ENCODE results near the gene ZNF331. TPM values are rescaled to one million over a fixed set of nuclear protein-coding genes. Genes with fewer than 3 reads are reported as not detected.

The ZNF331 gene
- total RNA-seq, 1 donor from 2014 or later = 30.1 TPM

DNA sequence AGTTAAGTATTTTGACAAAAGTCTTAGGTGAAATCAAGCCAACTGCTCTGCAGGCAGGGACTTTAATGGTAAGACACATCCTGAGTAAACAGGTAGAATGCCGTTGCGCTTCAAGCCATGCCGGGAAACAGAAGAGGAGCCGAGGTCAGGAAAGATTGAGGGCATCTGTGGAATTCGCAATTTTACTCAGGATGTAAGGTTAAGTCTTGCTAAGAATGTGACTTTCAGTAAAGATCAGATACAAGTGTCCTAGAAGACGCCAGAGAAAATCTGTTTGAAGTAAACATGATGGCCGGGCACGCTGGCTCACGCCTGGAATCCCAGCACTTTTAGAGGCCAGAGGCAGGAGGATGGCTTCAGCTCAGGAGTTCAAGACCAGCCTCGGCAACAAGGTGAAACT is 60.4 kb downstream of the ZNF331 start:
- ATAC-seq (no peak), DNase-seq (no peak)
- Histone ChIP-seq H3K27me3 (no peaks in the 10 kb centered on the region), H3K36me3 (no peaks in the 10 kb centered on the region), H3K4me3 (no peak overlapping the region), H3K9me3 (no peaks in the 10 kb centered on the region), H3K27ac (no peak overlapping the region), H3K4me1 (no peaks in the 10 kb centered on the region)
- TF ChIP-seq, protein P1, sequence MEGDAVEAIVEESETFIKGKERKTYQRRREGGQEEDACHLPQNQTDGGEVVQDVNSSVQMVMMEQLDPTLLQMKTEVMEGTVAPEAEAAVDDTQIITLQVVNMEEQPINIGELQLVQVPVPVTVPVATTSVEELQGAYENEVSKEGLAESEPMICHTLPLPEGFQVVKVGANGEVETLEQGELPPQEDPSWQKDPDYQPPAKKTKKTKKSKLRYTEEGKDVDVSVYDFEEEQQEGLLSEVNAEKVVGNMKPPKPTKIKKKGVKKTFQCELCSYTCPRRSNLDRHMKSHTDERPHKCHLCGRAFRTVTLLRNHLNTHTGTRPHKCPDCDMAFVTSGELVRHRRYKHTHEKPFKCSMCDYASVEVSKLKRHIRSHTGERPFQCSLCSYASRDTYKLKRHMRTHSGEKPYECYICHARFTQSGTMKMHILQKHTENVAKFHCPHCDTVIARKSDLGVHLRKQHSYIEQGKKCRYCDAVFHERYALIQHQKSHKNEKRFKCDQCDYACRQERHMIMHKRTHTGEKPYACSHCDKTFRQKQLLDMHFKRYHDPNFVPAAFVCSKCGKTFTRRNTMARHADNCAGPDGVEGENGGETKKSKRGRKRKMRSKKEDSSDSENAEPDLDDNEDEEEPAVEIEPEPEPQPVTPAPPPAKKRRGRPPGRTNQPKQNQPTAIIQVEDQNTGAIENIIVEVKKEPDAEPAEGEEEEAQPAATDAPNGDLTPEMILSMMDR (IDR thresholded peaks at IDR 0.05) = no peak
- intact Hi-C loops (cut with DNase I) = no loop called here

DNA sequence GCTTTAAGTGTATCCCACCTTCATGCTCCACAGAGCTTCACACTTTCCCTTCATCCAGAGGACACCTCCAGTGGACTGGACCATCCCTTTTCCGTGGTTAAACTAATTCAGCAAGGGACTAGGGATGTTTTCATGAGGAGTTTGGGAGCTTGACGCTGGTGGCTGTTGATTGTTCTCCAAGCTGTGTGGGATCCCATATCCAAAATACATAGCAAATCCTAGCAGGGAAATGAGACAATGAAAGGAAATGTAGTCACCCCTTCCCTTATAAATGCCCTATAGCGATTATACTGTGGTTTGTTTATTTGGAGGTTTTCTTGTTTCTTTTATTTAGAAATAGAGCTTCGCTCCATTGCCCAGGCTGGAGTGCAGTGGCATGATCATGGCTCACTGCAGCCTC is 62.3 kb downstream of the ZNF331 start:
- H3K36me3 ChIP-seq = no peaks in the 10 kb centered on the region
- H3K4me1 ChIP-seq = no peaks in the 10 kb centered on the region
- H3K4me3 ChIP-seq = no peak overlapping the region
- no peaks in the 10 kb centered on the region for H3K27me3 ChIP-seq
- TF ChIP-seq, protein P1 (IDR thresholded peaks at IDR 0.05) = no peak
- H3K27ac ChIP-seq = peak overlapping the region; percentile 13
- ATAC-seq (no peak), DNase-seq (no peak)
- intact Hi-C loops (cut with DNase I) = no loop called here
- no peaks in the 10 kb centered on the region for H3K9me3 ChIP-seq

DNA sequence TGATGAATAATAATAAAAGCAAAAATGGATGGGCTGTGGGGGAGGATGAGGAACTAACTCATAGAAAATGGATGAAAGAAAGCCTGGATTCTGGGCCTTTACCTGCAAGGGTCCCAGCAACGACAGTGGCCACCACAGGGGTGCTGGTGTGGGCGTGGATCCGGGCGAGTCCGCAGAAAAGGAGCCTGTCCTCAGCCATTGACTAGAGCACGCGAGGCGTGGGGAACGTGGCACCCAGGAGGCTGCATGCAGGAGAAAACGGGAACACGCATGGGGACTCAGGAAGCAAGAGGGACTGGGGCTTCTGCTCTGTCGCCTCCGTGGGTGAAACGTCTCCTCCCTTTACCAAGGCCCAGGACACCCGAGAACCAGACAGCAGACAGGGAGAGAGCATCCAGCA is 68.1 kb downstream of the ZNF331 start:
- no peaks in the 10 kb centered on the region for H3K36me3 ChIP-seq
- no peak overlapping the region for H3K27ac ChIP-seq
- ATAC-seq = no peak
- no peaks in the 10 kb centered on the region for H3K27me3 ChIP-seq
- no peak for DNase-seq
- no peaks in the 10 kb centered on the region for H3K4me1 ChIP-seq
- H3K9me3 ChIP-seq = no peaks in the 10 kb centered on the region
- intact Hi-C loops (cut with DNase I) = no loop called here
- H3K4me3 ChIP-seq = no peak overlapping the region
- TF ChIP-seq, protein P1 (IDR thresholded peaks at IDR 0.05) = no peak

DNA sequence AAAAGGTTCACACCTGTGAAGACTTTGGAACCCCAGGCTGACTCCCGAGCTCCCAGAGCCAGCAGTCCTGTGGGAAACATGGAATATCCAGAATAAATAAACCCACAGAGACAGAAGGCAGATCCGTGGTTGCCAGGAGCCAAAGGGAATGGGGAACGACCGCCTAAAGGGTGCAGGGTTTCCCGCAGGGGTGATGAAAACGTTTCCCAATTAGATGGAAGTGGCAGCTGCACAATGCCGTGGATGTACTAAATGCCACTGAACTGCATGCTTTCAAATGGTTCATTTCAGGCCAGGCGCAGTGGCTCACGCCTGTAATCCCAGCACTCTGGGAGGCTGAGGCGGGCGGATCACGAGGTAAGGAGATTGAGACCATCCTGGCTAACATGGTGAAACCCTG is 70.4 kb downstream of the ZNF331 start:
- H3K27me3 ChIP-seq = no peaks in the 10 kb centered on the region
- no peaks in the 10 kb centered on the region for H3K4me1 ChIP-seq
- H3K36me3 ChIP-seq = no peaks in the 10 kb centered on the region
- H3K9me3 ChIP-seq = no peaks in the 10 kb centered on the region
- H3K27ac ChIP-seq = no peak overlapping the region
- DNase-seq (no peak), ATAC-seq (no peak)
- no peak overlapping the region for H3K4me3 ChIP-seq
- TF ChIP-seq, protein P1 (IDR thresholded peaks at IDR 0.05) = no peak
- intact Hi-C loops (cut with DNase I) = no loop called here

DNA sequence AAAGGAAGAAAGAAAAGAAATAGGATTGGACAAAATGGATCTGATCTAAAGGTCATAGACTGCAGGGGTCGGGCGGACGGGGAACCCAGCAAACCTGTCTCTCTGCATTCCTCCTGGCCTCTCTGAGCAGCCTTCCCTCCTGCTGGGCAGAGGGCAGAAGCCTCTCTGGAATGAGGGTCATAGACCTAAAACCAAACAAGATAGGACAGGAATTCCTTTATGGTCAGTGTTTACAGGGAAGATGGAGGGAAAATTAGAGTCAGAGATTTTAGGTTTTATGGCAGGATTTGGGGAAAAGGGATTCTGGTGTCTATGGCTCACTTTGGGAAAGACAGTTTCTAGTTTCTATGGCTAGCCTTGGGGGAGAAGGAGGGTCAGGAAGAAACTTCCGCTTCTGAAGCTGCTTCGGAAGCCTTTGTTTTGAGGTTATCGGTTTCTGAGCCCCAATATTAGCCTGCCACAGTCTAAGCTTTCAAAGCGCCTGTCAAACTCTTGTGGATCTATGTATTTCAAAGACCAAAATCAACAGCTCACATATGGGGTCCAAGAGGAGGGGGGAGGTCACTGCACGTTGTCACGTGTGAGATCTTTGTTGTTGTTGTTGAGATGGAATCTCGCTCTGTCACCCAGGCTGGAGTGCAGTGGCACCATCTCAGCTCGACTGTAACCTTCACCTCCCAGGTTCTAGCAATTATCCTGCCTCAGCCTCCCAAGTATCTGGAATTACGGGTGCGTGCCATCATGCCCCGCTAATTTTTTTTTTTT is 75.0 kb downstream of the ZNF331 start:
- Histone ChIP-seq H3K4me3 (no peak overlapping the region), H3K9me3 (no peaks in the 10 kb centered on the region), H3K27ac (no peak overlapping the region), H3K4me1 (no peaks in the 10 kb centered on the region), H3K36me3 (no peaks in the 10 kb centered on the region), H3K27me3 (no peaks in the 10 kb centered on the region)
- intact Hi-C loops (cut with DNase I) = no loop called here
- TF ChIP-seq, protein P1 (IDR thresholded peaks at IDR 0.05) = no peak
- DNase-seq (no peak), ATAC-seq (no peak)

Data from upper lobe of right lung (tissue), 1 donor.